LNCaP clone FGC (cell line): ENCODE measurements around the gene CYSLTR1.

Experiments
- DNase-seq: peaks from one replicate; pipeline ENCODE4 v3.0.0-alpha.2; 2011; ENCODE audit warnings: low read depth
- H3K4me3 ChIP-seq: 2 replicates; pipeline ENCODE4 v1.5.1; 2011; ENCODE audit warnings: mild to moderate bottlenecking, low read depth, low read length, control low read depth
- CTCF ChIP-seq: IDR thresholded peaks from 2 replicates; pipeline ENCODE4 v1.5.1; 2012; ENCODE audit warnings: mild to moderate bottlenecking; ENCODE audit not compliant: control insufficient read depth, insufficient read depth; ENCODE audit errors: extremely low read depth

CYSLTR1 gene, protein sequence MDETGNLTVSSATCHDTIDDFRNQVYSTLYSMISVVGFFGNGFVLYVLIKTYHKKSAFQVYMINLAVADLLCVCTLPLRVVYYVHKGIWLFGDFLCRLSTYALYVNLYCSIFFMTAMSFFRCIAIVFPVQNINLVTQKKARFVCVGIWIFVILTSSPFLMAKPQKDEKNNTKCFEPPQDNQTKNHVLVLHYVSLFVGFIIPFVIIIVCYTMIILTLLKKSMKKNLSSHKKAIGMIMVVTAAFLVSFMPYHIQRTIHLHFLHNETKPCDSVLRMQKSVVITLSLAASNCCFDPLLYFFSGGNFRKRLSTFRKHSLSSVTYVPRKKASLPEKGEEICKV

GRCh38 chrX:78327370-78328086, at the start of gene CYSLTR1:
Gene CYSLTR1 (minus strand): TSS chrX:78327611. CDS start chrX:78273746, 53,865 bp downstream.
- no peak for DNase-seq
- H3K4me3 ChIP-seq, result no peak within 1 kb of the TSS
- TF ChIP-seq CTCF, result no peak

GRCh38 chrX:78377186-78377585, 49.8 kb upstream of the CYSLTR1 start:
- no peak for DNase-seq
- H3K4me3 ChIP-seq, result no peak overlapping the region
- no peak for TF ChIP-seq CTCF

DNA sequence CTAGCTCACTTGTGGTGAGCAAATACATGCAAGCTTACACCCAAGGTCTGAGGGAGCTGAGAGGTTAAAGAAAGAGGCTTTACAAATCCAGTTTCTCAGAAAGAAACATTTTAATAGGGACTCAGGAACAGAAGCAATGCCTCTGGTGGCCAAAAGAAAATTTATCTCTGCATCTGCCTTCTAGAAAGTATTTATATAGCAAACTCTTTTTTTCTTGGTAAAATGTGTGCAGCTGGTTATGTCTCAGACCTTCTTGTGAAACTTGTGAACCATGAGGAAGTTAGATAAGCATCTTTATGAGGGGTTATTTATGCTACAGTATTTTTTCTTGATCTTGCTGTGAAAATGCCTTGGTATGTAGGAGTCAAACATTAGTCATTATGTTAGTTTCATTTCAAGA, 48.5 kb upstream of the CYSLTR1 start:
- H3K4me3 ChIP-seq, result no peak overlapping the region
- peak; percentile 28 for DNase-seq
- TF ChIP-seq CTCF, result no peak; the same call in 1 of the 2 replicates

- no peak for TF ChIP-seq CTCF
- DNase-seq, result no peak
- no peak overlapping the region for H3K4me3 ChIP-seq
Measured at GRCh38 chrX:78366576-78366975, 39.2 kb upstream of the CYSLTR1 start.

GRCh38 chrX:78357342-78358055, 30.1 kb upstream of the CYSLTR1 start:
- DNase-seq, result peak; percentile 18
- no peak overlapping the region for H3K4me3 ChIP-seq
- no peak for TF ChIP-seq CTCF

DNA sequence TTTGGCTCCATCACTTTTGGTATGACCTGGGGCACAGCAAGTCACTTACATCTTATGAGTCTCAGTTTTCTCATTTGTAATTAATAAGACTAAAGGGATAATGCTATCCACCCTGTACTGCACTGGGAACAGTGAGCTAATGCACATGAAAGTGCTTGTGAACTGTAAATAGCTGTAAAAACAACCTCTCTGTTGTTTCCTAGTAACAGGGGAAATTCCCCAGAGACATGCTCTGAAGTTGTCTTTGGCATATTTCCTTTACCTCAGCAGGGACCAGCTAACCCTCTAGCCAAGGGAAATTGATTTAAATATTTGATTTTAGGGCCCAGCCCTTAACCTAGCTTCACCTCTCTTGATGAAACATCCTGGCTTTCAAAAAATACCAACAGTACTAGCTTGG, 6.1 kb upstream of the CYSLTR1 start:
- peak; percentile 52 for DNase-seq
- no peak for TF ChIP-seq CTCF
- H3K4me3 ChIP-seq, result no peak overlapping the region
